HG03196 (cell line): ENCODE results near the gene IP6K1.
A peak's percentile ranks its signal among the peaks of the same experiment; 100 is the strongest.
"Not testable (repeated sequence)": the region's sequence is repeated elsewhere in the genome, so short reads cannot be mapped to it uniquely, and the experiment has no call there.

Experiments used
- ATAC-seq: cut with Tn5 transposase; IDR thresholded peaks from one replicate; pipeline ENCODE4 v1.9.1; 2021; ENCODE audit not compliant: unreplicated experiment

Gene IP6K1

GRCh38 chr3:49713336-49714105, 72.8 kb downstream of the IP6K1 start:
- no peak for ATAC-seq

DNA sequence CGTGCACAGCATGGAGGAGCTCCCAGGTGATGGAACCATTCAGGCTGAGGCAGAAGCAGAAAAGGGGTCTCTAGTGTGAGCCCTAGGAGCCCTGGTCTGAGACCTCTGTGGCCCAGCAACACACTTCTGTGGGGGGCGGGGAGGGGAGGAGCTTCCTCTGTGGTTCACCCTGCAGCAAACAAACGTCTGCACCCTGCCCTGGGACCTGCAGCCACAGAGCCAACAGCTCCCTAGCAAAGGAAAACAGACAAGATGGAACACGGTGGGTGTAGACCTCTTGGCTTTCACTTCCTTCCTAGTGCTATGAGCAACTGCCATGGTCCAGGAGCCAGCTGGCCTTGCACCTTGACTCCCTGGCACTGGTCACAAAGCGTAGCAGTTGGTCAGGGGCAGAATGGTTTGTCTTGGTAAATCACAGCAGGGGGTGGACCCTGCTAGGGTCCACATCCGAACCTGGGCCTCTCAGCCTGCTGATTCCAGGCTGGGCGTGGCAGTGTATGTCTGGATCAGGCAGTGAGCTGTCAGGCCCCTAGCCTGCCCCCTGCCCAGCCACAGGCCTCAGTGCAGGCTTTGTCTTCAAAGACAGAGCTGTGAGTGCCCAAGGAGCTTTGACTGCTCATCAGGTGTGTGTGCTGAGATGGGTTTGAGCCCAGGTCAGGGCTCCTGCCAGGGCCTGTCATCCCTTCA, 73.6 kb downstream of the IP6K1 start:
- ATAC-seq, result no peak

- ATAC-seq, result no peak
These were observed 74.2 kb downstream of the IP6K1 start for GRCh38 chr3:49712166-49712565.

DNA sequence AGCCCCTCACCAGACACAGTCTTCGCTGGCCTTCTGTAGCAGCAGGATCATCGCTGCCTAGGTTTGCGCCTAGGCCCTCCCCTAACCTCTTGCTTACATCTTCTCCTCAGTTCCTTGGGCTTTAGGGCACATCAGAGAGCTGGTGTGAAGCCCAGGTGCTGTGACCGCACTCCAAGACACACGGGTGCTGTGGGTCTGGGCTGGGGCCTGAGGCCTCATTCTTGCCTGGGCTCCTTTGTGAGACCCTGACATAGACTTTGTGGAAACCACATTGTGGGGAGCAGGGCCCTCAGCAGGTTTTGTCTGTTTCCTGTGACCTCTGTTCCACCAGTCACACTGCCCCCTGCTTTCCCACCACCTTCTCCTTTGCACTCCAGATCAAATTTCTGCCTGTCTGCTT, 74.9 kb downstream of the IP6K1 start:
- no peak for ATAC-seq

DNA sequence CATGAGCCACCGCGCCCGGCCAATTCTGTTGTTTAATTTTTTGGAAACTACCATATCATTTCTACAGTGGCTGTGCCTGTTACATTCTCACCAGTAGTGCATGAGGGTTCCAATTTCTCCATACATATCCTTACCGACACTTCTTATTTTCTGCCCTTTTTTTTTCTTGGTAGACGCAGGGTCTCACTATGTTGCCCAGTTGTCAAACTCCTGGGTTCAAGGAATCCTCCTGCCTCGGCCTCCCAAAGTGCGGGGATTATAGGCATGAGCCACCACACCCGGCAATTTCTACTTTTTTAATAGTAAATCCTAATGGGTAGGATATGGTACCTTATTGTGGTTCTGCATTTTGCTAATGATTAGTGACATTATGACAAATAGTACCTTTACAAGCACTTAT, 76.5 kb downstream of the IP6K1 start:
- no peak for ATAC-seq

DNA sequence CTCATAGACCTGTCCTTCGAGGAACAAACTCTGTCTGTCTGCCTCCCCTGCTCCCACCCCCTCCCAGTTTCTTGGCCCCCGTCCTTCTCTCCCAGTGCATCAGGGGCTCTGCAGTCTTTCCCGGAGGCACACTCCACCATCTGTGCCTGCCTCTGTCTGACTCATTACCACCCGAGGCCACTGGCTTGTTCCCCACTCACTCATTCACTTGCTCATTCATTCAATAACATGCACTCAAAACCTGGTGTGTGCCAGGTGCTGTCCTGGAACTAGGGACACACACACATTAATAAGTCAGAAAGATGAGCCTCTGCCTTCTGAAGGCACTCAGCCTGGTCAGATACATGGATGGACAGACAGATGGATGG, 79.2 kb downstream of the IP6K1 start:
- no peak for ATAC-seq

DNA sequence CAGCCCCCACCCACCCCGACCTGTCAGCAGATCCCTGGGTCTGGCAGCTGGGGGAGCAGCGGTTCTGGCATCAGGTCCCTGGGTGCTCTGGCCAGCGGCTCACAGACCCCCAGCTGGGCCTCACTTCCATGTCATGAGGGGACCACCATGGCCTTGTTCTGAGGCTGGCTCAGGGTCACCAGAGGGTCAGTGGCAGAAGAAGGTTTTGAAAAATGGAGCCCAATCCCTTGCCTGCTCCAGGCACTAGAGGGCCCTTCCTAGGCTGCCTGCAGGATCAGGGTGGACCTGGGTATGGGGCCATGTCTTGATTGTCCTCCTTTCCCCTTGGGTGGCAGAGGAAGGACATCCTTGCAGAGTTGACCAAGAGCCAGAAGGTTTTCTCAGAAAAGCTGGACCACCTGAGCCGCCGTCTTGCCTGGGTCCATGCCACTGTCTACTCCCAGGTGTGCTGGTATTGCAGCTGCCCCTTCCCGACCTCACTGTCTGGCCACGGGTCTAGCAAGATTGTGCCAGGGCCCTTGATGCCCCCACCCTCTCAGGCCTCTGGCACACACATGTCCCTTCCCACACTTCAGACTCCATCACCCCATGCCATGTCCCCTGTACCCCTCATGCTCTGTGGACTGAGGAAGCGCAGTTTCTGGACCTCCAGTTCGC, 79.8 kb downstream of the IP6K1 start:
- ATAC-seq, result no peak

- ATAC-seq, result no peak
These were observed 80.9 kb downstream of the IP6K1 start for GRCh38 chr3:49705390-49705960.

DNA sequence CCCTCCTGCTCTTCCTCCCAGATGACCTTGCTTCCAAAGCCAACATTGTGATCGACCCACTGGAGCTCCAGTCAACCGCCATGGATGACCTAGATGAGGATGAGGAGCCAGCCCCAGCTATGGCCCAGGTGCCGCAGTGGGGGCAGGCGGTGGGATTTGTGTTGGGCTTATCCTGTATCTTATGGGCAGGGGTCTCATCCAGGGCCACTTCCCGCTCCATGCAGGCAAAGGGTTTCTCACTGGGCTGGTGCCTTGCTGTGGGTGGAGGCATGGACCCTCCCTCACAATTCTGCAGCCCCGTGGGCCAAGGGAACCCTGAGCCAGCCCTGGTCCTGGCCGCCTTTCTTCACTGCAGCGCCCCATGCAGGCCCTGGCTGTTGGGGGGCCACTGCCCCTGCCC, 81.7 kb downstream of the IP6K1 start:
- ATAC-seq, result no peak

GRCh38 chr3:49703956-49704355, 82.4 kb downstream of the IP6K1 start:
- no peak for ATAC-seq

DNA sequence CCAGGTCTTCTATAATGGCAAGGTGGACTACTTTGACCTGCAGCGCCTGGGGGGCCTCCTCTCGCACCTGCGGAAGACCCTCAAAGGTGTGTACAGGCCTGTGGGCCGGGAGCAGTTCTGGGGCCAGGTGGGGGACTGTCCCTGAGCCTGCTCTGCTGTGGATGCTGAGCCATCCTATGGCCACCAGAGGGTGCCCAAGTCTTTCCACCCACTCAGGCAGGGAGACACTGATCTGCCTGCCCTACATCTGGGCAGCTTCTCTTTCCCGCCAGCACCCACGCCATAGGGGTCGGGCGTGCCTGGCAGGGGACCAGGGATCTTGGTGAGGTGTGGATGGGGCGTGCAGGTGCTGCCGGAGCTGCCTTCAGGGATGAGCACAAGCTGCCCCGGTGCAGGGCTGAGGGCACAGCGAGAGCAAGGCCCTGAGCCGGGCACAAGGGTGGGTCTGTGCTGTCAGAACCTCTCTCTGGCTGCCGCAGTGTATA, 82.9 kb downstream of the IP6K1 start:
- ATAC-seq, result peak; percentile 57

- ATAC-seq, result no peak
These were observed 83.7 kb downstream of the IP6K1 start for GRCh38 chr3:49702672-49703071.

DNA sequence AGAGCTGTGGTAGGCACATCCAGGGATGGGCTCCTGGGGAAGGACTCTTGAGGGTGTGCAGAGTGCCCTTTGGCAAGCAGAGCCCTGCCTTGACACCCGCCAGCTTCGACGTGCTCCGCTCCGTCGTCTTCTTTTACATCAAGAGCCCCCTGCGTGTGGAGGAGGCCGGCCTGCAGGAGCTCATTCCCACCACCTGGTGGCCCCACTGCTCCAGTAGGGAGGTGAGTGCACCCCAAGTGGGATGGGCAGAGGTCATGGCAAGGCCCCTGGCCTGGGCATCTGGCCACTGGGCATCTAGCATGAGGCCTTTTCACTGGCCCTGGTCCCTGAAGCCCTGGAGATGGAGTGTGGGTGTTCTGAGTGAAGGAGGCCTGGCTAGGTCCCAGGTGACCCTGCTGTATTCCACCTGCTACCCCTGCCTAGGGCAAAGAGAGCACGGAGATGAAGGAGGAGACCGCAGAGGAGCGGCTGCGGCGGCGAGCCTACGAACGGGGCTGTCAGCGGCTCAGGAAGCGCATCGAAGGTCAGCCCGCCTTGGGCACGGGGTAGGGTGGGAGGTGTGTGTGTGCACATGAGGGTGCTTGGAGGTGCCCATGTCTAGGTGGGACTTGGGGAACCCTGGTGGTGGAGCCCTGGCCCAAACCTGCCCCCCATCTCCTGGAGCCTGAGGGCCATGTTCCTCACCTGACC, 84.8 kb downstream of the IP6K1 start:
- ATAC-seq, result no peak

DNA sequence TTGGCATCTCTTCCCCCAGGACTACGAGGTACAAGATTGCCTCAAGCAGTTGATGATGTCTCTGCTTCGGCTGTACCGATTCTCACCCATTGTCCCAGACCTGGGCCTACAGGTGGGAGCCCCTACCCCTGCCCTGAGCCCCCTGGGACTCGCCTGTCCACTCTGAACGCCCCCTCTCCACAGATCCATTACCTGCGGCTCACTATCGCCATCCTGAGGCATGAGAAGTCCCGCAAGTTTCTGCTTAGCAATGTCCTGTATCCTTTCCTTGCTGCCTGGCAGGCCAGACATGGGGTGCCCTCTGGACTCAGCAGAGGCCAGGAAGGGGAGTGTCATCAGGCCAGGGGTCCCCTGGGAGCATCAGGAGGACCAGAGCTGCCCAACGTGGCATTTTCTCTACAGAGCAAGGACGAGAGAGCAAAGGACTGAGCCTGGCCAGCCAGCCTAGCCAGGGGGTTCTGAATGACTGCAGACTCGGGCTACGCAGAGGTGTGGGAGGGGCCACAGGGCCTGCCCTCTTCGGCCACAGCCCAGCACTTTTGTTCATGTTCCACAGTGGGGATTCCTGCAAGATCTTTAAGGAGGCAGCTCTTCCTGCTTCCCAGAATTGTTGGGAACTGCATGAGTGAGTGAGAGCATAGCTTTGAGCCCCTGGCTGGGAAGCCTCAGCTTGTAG, 85.8 kb downstream of the IP6K1 start:
- no peak for ATAC-seq

DNA sequence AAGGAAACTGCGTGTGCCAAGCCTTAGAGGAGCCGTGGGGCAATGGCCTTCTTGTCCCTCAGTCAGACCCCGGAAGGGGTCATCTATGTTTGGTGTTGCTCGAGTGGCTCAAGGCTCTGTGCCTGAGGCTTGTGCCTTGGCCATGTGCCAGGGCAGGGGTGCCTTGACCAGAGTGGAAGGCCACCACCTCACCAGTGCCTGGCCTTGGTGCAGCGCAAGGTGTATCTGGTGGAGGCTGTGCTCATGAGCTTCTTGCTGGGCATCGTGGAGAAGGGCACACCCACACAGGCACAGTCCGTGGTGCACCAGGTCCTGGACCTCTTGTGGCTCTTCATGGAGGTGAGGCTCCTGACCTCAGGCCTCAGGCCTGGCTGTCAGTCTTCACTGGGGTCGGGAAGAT, 86.3 kb downstream of the IP6K1 start:
- ATAC-seq, result no peak

- ATAC-seq, result no peak
These were observed 86.9 kb downstream of the IP6K1 start for GRCh38 chr3:49699281-49699979.

DNA sequence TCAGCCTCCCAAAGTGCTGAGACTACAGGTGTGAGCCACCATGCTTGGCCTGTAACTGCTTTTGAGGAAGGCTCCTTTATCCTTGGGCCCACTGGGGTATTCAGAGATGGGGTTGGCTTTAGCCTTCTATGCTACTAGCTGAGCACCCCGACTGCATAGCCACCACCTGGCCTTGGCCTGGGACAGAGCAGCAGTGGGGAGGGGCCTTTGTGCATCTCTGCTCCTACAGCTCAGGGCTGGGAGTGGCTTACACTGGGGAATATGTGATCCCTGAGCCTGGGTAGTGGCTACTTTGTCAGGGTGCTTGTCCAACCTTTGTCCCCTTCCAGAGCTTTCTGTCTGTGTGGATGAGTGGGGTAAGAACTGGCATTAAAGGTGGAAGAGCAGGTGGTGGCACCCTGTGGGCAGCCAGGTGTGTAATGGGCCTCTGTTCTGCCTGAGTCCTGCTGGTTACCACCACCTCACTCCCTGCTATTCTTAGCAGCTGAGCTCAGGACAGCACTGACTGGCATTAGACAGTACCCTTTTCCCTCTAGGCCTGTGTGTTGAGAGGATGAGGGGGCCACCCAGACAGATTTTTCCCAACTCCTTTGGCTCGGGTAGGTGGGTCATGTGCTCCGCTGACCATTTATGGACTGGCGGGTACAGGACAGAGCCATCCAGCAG, 90.9 kb downstream of the IP6K1 start:
- ATAC-seq, result not testable (repeated sequence)

DNA sequence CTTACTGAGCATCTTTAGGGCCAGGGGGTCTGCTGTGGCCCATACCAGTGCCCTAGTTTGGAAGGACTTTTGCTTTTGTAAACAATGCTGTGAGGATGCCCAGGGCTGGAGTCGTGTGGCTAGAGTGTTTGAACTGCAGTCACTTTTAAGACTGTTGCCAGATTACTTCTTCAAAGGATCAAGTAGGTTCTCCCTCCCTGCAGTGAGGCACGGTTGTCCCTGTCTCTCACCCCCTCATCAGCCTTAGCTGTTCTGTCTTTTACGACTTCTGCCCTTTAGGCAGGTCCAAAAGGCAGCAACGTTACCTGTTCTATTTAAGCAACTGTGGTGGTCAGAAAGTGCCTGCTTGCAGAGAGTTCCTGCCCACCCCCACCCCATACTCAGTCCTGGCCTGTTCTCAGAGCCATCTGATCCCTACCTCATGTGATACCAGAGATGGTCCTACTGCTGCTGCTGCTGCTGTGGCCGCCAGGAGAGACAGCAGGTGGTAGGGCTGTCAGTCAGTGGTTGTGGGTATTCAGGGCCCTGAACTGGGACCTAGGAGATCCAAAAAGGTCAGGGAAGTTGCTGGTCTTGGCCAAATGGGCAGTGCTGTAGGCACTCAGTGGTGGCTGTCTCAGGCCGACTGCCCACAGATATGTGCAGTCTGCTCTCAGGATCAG, 91.8 kb downstream of the IP6K1 start:
- not testable (repeated sequence) for ATAC-seq

DNA sequence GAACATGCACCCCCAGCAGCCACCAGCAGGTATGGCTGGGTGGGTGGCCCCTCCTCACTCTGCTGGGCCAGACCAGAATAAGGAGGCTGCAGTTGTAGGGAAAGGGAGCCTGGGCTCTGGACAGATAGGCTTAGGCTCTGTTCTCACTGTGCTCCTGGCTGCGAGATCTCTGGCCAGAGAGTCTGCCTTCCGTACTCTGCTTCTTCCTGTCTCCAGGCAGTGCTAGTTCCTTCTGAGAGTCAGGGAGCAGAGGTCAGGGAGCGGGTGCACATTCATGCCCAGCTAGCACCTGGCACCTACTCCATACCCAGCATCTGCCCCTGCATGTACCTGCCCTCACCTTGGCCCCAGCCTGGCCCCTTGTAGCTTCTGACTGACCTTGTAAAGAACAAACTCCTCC, 94.9 kb downstream of the IP6K1 start:
- ATAC-seq, result not testable (repeated sequence)
